OCI-LY7 (cell line): ENCODE data around the gene RIC1. TPM values are rescaled to one million over a fixed set of nuclear protein-coding genes. Genes with fewer than 3 reads are reported as not detected.

Source experiments
- BruUV-seq: library from RNA; stranded (reverse); fragments of 400-500 nt; replicated peaks from 2 replicates; lab custom pipeline; 2021; lab: Mats Ljungman, UMichigan
- CTCF ChIA-PET: fragments of 300-600 bp; sonication (Branson Sonifier 250); formaldehyde crosslinking; loops from one replicate; lab custom pipeline; 2022; ENCODE audit warnings: antibody characterized with exemption; ENCODE audit not compliant: unreplicated experiment; lab: Charles Lee
- POLR2A ChIA-PET: fragments of 300-600 bp; sonication (Branson Sonifier 250); formaldehyde crosslinking; loops from one replicate; lab custom pipeline; 2022; ENCODE audit warnings: antibody characterized with exemption; lab: Charles Lee
- DNase-seq: peaks from one replicate; pipeline ENCODE4 v3.0.0-alpha.2; 2015; ENCODE audit warnings: low spot score
- H2AFZ ChIP-seq: fragments of 200-600 bp; sonication (generic), shearing (Covaris generic); 2 replicates; pipeline ENCODE4 v1.6.1; 2014; ENCODE audit warnings: mild to moderate bottlenecking, antibody characterized with exemption, low read length, moderate library complexity
- H3K27ac ChIP-seq: fragments of 200-600 bp; sonication (generic); 2 replicates; pipeline ENCODE4 v1.5.1; 2014; ENCODE audit warnings: mixed run types, low read depth, mild to moderate bottlenecking, moderate library complexity, low read length, inconsistent platforms; ENCODE audit not compliant: poor library complexity, severe bottlenecking
- H3K36me3 ChIP-seq: fragments of 200-600 bp; sonication (generic); 2 replicates; pipeline ENCODE4 v1.6.1; 2014; ENCODE audit warnings: mild to moderate bottlenecking, antibody characterized with exemption, low read length, moderate library complexity, mixed read lengths; ENCODE audit not compliant: insufficient read depth
- H3K4me1 ChIP-seq: fragments of 200-600 bp; sonication (generic); 2 replicates; pipeline ENCODE4 v1.5.1; 2014; ENCODE audit warnings: mild to moderate bottlenecking, low read length; ENCODE audit not compliant: insufficient read depth, poor library complexity, severe bottlenecking
- H3K4me2 ChIP-seq: fragments of 200-600 bp; sonication (generic); 2 replicates; pipeline ENCODE4 v1.6.1; 2014; ENCODE audit warnings: mild to moderate bottlenecking, low read length
- H3K4me3 ChIP-seq: fragments of 200-600 bp; sonication (generic); 2 replicates; pipeline ENCODE4 v1.5.1; 2014; ENCODE audit warnings: mild to moderate bottlenecking, low read depth, low read length; ENCODE audit not compliant: poor library complexity, severe bottlenecking
- H3K79me2 ChIP-seq: fragments of 200-600 bp; sonication (generic); 2 replicates; pipeline ENCODE4 v1.6.1; 2016; ENCODE audit warnings: low read depth, mild to moderate bottlenecking, low read length, moderate library complexity, mixed read lengths; ENCODE audit not compliant: insufficient read depth
- H3K9me2 ChIP-seq: fragments of 200-600 bp; sonication (generic); 2 replicates; pipeline ENCODE4 v1.6.1; 2016; ENCODE audit warnings: mild to moderate bottlenecking, low read length, mixed read lengths; ENCODE audit not compliant: insufficient read depth
- H3K9me3 ChIP-seq: fragments of 200-600 bp; sonication (generic); 2 replicates; pipeline ENCODE4 v1.6.1; 2014; ENCODE audit warnings: mild to moderate bottlenecking, mixed run types, low read length, mixed read lengths
- H4K20me1 ChIP-seq: fragments of 200-600 bp; sonication (generic); 2 replicates; pipeline ENCODE4 v1.6.1; 2014; ENCODE audit warnings: mild to moderate bottlenecking, antibody characterized with exemption, low read length, moderate library complexity, mixed read lengths; ENCODE audit not compliant: insufficient read depth
- CTCF ChIP-seq: fragments of 200-600 bp; sonication (generic); conservative IDR thresholded peaks from 2 replicates; pipeline ENCODE4 v1.5.1; 2014; ENCODE audit warnings: mild to moderate bottlenecking, antibody characterized with exemption, low read length, moderate library complexity, mixed read lengths
- EZH2phosphoT487 ChIP-seq: fragments of 200-600 bp; sonication (generic); IDR thresholded peaks from 2 replicates; pipeline ENCODE4 v1.6.1; 2018; ENCODE audit warnings: low read depth, borderline replicate concordance, mild to moderate bottlenecking, mixed run types, antibody characterized with exemption, low read length, moderate library complexity, mixed read lengths
- intact Hi-C: fragments of 100-400 bp; cut with micrococcal nuclease; formaldehyde crosslinking; loops from one replicate; pipeline ENCODE4 v1.10.0; 2022; ENCODE audit not compliant: unreplicated experiment
- total RNA-seq, 2 experiments: library from RNA; depleted of rRNA in 1 of 2; stranded (reverse); fragments of >200 nt in 1 of 2; shearing (Covaris generic) in 1 of 2; gene quantifications; 2 replicates each; pipeline ENCODE4 v1.2.3, GENCODE V29; 2014 to 2022

Gene RIC1
- total RNA-seq, 2 experiments from 2014 or later, result 77.0 to 84.6 TPM

DNA sequence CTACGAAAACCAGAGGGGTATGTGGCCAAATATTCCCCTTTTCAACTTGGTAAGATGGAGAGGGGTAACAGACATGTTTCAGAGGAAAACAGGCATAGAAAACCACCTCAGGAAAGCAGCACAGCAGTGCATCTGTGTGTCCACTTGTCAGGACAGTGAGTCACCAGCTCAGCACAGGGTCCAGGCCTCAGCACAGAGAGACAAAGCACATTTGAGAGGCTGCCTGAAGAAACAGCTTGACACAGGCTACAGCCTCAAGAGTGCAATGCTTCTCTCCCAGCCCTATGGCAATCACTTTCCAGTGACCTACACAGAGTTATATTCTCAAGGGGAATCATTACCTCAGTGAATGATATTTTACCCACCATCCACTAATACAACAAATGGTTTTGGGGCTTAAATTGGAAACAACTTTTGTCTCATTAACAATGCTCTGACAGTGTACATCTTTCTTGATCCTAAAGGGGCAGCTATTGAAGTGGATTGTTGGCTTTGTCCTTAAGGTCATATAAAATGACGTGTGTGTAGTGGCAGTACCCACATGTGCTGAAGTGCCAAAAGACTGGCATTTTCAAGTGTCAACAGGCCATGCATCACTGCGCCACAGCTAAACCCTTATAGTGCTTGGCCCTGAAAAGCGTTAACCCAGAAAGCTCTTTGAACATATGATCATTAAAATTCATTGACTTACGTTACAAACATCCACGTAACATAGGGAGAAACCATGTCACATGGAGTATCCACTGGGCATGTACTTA, 157.6 kb downstream of the RIC1 start:
- TF ChIP-seq CTCF (no peak), EZH2phosphoT487 (no peak)
- Histone ChIP-seq H3K79me2 (no peaks in the 10 kb centered on the region), H3K4me3 (no peak overlapping the region), H3K4me1 (peaks cover 13% of the 10 kb centered on the region), H3K36me3 (peaks cover 70% of the 10 kb centered on the region), H3K9me3 (no peaks in the 10 kb centered on the region), H3K9me2 (no peaks in the 10 kb centered on the region), H3K4me2 (no peak overlapping the region), H2AFZ (no peak overlapping the region), H3K27ac (no peak overlapping the region), H4K20me1 (no peaks in the 10 kb centered on the region)
- CTCF ChIA-PET, result no interaction called here
- no TSS peak for BruUV-seq
- no peak for DNase-seq
- POLR2A ChIA-PET, result interaction anchor here (0.5 kb wide), 1 partner anchor 94 kb away, joined by 3 read pairs; no protein-coding TSS in a partner anchor
- intact Hi-C loops, result no loop called here

DNA sequence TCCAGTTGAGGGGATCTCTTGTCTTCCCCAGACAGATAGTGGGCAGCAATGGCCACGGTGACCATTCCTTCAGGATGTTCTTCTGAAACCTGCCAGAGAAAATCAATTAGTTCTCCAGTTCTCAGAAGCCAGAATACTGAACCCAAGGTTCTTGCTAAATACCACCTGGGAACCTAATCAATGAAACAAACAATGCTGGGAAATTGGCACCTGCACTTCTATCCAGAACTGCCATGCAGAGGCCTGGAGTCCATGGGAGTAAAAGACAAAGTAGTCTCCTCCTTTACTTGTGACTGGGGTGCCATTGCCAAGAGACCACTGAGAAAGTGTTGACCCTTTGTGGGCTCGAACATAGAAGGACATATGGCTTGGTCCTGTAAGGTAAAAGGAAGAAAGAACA, 158.3 kb downstream of the RIC1 start:
- intact Hi-C loops, result no loop called here
- TF ChIP-seq EZH2phosphoT487 (no peak), CTCF (no peak)
- Histone ChIP-seq H3K36me3 (peaks cover 71% of the 10 kb centered on the region), H3K4me1 (peaks cover 13% of the 10 kb centered on the region), H4K20me1 (no peaks in the 10 kb centered on the region), H3K9me3 (no peaks in the 10 kb centered on the region), H2AFZ (no peak overlapping the region), H3K27ac (no peak overlapping the region), H3K9me2 (no peaks in the 10 kb centered on the region), H3K4me3 (no peak overlapping the region), H3K4me2 (no peak overlapping the region), H3K79me2 (no peaks in the 10 kb centered on the region)
- POLR2A ChIA-PET, result no interaction called here
- DNase-seq, result no peak
- no TSS peak for BruUV-seq
- CTCF ChIA-PET, result no interaction called here

DNA sequence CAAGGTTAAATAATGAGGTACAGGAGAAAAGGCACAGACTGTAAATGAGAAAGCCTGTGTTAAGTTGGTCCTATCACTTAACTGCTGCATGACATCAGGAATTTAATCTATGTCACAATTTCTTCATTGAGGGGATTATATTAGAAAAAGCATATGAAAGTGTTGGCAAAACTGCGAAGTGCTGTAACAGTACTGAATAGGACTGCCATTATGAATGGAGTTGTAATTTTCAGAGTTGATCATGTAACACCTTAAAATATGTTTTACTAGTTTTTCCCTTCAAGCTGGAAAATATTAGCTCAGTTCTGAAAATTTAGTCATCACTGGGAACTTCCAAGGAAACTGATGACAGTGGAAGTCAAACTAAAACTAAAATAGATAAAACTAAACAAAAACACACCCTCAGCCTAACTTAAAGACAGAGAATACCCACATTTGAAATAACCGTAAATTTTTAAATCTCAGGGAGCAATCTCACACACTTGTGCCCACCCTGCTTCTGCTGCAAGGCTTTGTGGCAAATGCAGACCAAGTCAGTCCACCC, 158.9 kb downstream of the RIC1 start:
- no peak for DNase-seq
- no peaks in the 10 kb centered on the region for H3K79me2 ChIP-seq
- H2AFZ ChIP-seq, result no peak overlapping the region
- H3K9me3 ChIP-seq, result no peaks in the 10 kb centered on the region
- H3K4me1 ChIP-seq, result peaks cover 13% of the 10 kb centered on the region
- ChIA-PET POLR2A (no interaction called here), CTCF (no interaction called here)
- TF ChIP-seq CTCF (no peak), EZH2phosphoT487 (no peak)
- H3K9me2 ChIP-seq, result no peaks in the 10 kb centered on the region
- peaks cover 67% of the 10 kb centered on the region for H3K36me3 ChIP-seq
- H3K4me3 ChIP-seq, result no peak overlapping the region
- no peak overlapping the region for H3K4me2 ChIP-seq
- H3K27ac ChIP-seq, result no peak overlapping the region
- BruUV-seq, result no TSS peak
- intact Hi-C loops, result no loop called here
- H4K20me1 ChIP-seq, result 0 out of 2 replicates have a peak, but pooled peaks cover under 1% of the 10 kb centered on the region
